Activated naive CD4-positive, alpha-beta T cell treated with Interleukin-2 at 50 U/mL for 16 hours (primary cell): ENCODE measurements around the gene SAMD11.

Experiments
- DNase-seq: peaks from one replicate; pipeline ENCODE4 v3.0.0-alpha.2; 2020

The SAMD11 gene

DNA sequence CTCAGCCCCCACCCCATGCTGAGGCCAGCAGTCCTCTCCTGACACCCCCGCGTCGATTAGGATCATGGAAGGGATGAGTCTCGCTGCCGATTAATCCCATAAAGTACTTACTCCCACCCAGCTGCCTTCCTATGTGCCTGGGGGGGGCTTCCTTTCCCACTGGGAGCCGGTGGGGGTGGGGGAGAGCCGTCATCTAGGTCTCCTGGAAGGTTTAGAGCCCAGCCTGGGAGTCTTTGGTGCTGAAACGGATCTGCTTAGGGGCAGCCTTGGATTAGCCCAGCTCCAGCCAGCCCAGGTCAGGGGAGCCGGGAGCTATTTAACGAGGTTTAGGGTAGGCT, 9.8 kb downstream of the SAMD11 start:
- no peak for DNase-seq

DNA sequence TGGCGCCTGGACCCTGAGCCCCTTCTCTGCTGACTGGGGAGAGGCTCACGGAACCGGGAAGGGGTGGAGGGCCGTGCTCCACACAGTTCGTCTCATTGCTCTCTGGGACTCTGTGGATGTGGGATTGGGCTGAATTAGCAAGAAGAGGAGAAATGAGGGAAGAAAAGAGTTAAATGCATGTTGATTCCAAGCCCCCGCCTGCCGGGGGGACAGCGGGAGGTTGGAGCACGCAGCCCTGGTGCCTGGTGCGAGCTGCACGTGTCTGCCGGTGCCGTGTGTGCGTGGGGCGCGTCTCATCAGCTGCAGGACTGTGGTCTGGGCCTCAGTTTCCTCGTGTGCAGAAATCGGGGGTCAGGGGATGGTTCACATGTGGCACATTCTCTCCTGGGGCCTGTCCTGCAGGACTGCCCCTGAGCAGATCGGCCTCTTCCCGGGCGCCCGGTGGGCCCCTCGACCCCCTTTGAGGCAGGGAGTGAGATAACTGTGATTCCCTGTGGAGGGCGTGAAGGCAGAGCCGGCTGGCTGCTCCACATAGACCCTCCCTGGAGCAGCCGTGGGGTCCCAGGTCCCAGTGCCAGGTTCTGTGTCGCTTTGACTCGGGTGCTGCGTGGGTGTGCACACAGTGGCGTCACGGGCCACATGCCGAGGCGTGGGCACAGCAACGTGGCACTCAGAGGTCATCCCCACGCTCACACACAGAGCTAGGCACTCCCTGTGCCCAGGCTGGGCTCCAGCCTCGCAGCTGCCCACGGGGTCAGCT, 11.4 kb downstream of the SAMD11 start:
- no peak for DNase-seq

DNA sequence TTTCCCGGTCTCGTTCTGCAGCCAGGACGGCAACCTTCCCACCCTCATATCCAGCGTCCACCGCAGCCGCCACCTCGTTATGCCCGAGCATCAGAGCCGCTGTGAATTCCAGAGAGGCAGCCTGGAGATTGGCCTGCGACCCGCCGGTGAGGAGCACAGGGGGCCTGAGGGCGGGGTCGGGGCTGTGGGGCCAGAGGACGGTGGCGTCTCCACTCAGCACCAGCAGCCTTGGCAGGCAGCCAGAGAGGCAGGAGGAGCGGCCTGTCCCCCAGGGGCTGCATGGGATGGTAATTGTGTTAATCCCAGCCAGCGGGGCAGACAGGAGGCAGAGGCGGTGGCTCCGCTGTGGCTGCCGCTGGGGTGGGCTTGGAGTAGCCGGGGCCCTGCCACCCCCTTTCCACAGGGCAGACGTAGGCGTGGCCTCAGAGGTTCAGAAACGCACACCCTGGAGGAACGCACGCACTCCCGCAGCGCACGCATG, 12.1 kb downstream of the SAMD11 start:
- no peak for DNase-seq

DNA sequence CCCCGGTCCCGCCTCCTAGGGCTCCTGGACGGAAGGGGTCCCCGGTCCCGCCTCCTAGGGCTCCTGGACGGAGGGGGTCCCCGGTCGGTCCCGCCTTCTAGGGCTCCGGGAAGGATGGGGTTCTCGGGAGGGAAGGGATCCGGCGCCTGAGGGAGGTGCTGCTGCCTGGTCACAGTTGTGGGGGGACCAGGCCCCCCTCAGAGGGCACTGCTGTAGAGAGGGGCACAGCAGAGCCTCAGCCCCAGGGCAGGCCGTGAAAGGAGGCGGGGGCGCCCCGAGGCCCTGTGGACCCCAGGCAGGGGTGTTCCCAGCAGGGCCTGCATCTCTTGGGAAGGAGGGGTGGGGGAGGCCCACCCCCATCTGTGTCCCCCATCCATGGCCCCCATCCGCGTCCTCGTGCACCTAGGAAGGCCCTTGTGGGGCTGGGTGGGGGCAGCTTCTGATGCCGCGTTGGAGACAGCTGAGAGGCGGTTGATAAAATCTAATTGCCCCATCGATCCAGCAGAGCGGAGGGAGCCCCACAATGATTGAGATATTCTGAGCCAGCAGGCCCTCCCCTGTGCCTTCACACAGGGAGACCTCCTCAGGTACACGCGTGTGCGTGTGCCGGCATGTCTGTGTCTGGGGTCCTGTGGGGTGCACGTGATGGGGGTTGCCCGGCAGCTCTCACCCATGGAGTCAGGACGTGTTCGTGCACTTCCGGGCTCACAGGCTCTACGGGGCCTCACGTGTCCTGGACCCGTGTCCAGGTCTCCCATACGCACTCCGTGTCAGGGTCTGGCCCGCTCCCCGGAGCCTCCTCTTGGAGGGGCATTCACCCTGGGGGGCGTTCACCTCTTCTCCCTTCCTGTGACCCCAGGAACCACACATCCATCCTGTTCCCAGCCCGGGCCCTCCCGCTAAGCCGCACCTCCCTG, 12.9 kb downstream of the SAMD11 start:
- no peak for DNase-seq

DNA sequence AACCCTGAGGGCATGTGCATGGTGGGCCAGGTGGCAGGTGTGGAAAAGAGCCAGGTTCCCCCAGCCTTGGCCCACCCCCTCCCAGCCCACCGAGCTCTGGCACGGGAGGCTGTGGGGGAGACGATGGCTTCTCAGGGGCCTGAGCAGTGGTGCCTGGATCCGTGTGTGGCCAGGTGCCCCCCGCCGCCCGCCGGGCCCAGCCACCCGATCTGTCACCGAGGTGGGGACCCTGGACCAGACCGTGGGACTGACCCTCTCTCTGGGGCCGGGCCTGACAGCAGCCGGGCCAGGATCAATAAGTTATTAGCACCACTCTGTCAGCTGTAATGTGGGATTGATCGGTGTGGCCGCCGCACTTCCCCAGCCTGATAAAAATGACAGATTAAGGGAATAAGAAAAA, 13.8 kb downstream of the SAMD11 start:
- no peak for DNase-seq

DNA sequence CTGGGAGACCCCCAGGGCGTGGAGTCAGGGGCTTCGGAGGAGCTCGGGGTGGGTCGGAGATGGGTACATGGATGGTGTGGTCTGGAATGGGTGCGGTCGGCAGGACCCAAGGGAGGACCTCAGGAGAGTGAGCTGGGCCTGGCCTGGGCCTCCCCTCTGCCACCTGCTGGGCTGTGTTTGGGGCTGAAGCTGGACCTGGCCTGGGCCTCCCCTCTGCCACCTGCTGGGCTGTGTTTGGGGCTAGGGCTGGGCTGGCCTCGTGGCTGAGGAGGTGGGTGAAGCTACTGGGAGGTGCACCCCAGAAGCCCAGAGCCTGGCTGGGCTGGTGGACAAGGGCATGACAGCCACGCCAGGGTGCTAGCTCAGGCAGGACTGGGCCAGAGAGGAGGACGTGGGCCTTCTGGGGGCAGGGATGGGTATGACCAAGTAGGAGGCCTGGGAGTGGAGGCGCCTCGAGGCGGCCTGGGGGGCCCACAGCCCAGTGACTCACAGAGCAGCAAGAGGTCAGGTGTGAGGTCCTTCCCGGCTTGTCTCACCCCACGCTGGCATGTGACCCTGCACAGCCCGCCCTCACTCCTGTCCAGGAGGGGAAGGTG, 14.5 kb downstream of the SAMD11 start:
- DNase-seq = no peak

DNA sequence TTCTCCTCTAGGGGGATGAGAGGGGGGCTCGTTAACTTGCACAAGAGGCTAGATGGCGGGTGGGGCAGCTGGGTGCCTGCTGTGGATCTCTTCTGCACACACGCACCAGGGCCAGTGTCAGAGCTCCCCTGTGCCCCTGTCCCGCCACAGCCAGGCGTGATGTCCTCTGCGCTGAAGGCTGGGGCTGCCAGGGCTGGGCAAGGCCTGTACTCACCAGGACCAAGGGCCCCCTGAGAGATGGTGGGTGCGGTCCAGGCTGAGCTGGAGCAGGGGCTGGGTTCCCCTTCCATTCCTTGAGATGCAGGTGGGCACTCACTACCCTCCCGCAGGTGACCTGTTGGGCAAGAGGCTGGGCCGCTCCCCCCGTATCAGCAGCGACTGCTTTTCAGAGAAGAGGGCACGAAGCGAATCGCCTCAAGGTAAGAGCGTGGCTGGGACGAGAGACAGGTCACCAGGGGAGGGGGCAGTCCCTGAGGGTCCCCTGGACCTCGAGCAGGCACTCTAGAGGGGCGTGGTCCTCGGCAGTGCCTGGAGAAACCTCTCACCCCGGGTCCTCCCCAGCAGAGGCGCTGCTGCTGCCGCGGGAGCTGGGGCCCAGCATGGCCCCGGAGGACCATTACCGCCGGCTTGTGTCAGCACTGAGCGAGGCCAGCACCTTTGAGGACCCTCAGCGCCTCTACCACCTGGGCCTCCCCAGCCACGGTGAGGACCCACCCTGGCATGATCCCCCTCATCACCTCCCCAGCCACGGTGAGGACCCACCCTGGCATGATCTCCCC, 15.2 kb downstream of the SAMD11 start:
- DNase-seq = no peak

DNA sequence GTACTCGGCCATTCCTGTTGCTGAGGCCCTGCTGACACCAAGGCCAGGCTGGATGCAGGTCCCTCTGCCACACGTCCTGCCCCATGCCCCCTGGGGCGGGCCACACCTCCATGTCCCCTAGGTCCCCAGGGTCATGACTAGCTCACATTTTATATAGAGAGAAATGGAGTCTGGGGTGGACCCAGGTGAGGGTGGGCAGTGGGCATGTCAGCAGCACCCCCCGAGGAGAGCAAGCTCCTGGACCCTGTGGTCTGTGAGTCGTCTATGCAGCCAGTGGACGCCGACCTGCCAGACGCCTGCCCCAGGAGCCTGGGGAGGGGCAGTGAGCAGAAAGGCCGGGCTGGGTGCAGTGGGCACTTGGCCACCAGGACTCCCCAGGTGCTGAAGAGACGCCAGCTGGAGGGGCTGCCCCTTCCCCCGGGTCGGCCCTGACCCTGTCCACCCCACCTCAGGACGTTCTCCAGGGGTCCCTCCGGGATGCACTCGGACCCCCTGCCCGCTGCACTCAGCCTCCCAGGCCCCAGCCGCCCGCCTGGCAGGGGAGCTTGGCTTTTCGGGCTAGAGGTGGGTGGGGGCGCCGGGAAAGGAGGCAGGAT, 15.9 kb downstream of the SAMD11 start:
- DNase-seq = no peak

DNA sequence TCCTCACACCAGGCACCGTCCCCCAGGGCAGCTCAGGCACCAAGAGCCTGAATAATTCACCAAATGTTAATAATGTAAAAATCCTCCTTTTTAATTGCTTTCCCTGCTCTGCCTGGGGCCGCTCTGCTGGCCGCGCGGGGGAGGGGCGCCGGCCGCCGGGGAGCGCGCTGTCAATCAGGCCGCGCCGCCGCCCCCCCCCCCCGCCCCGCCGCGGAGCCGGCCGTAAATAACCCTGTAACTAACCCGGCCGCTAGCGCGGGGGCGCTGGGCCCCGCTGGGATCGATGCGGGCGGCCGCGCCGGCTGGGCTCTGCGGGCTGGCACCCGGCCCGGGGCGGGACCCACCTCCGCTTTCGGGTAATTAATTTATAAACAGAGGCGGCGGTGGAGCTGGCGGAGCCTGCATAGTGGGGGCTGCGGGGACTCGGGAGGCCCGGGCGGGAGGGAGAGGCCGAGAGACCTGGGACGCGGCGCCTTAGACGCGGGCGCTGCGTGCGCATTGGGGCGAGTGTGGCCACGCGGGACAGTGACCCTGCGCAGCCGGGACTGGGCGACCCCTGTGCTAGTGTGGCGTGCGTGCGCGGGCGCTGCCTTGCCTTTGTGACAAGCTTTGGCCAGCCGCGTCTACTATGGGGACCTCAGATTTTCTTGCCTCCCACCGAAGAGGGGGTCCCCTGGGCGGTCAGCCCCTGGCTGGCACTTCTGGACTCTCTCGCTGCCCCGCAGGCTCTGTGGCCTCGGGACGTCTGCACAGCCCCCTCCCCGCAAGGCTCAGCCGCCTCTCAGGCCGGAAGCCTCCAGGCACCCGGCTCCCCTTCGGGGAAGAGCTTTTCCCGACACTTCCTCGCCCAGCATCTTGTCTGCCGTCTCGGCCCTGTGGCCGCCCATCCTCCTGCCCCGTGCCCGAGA, 16.6 kb downstream of the SAMD11 start:
- DNase-seq = peak; percentile 28

DNA sequence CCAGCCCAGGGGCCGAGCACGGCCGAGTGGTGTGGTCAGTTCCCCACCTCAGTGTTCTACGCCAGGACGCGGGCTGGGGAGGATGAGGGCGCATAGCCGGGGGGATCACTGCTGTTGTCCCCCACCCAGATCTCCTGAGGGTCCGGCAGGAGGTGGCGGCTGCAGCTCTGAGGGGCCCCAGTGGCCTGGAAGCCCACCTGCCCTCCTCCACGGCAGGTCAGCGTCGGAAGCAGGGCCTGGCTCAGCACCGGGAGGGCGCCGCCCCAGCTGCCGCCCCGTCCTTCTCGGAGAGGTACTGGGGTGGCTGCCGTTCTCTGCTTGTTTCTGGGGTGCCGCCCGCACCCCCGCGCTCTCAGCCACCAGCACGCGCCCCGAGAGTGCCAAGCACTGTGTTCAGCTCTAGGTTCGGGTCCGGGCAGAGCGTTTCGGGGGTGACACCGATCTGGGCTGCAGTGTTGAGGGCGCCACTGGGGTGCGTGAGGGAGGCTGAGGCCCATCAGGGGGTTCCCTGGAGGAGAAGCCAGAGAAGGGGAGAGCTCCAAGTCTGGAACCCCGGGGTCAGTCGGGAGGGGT, 17.4 kb downstream of the SAMD11 start:
- DNase-seq = no peak

DNA sequence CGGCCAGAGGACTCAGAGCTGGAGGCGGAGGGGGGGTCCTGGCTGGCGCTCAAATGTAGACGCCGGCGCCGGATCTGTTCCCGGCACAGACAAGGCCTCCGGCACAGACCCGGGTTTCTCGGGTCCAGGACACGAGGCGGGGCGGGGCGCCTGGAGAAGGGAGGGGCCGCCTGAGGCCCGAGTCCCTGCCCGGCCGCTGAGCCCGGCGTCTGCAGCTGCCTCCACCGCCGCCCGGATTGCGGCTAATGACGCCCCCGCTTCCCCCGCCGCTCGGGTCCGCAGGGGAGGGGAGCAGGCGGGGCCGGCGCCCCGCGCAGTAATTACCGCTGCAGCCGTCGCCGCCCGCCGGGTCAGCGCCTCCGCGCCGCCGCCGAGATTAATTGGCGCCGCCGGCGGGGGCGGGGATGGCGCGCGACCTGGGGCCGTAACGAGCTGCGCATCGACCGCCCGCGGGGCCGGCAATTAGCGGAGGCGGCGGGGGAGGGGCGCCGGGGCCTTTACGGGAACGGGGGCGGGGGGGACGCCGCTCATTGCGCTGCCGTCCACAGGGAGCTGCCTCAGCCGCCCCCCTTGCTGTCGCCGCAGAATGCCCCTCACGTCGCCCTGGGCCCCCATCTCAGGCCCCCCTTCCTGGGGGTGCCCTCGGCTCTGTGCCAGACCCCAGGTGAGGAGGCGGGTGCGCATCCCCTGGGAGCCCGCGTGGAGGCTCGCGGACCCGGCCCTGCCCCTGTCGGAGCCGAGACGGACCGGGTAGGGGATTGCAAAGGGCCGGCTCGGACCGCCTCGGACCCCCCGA, 18.1 kb downstream of the SAMD11 start:
- peak; percentile 36 for DNase-seq

DNA sequence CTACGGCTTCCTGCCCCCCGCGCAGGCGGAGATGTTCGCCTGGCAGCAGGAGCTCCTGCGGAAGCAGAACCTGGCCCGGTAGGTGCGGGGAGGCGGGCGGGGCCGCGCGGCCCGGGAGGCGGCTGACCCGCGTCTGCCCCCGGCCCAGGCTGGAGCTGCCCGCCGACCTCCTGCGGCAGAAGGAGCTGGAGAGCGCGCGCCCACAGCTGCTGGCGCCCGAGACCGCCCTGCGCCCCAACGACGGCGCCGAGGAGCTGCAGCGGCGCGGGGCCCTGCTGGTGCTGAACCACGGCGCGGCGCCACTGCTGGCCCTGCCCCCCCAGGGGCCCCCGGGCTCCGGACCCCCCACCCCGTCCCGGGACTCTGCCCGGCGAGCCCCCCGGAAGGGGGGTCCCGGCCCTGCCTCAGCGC, 18.7 kb downstream of the SAMD11 start:
- DNase-seq = no peak

DNA sequence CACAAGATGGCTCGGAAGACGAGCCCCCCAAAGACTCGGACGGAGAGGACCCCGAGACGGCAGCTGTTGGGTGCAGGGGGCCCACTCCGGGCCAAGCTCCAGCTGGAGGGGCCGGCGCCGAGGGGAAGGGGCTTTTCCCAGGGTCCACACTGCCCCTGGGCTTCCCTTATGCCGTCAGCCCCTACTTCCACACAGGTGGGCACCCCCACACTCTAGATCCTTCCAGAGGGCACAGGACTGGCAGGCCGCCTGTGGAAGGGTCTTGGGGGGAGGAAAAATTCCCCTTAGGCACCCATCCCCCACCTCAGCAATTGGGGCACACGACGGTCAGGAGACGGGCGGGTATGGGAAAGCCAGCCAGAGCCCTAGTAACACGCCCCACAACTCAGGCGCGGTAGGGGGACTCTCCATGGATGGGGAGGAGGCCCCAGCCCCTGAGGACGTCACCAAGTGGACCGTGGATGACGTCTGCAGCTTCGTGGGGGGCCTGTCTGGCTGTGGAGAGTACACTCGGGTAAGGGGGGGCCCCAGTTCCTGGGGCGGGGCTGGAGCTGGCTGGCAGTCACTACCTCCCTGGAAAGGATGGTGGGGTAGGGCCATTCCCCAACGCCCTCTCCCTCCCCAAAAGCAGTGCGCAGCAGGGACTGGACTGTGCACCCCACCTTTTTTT, 19.3 kb downstream of the SAMD11 start:
- DNase-seq = no peak

DNA sequence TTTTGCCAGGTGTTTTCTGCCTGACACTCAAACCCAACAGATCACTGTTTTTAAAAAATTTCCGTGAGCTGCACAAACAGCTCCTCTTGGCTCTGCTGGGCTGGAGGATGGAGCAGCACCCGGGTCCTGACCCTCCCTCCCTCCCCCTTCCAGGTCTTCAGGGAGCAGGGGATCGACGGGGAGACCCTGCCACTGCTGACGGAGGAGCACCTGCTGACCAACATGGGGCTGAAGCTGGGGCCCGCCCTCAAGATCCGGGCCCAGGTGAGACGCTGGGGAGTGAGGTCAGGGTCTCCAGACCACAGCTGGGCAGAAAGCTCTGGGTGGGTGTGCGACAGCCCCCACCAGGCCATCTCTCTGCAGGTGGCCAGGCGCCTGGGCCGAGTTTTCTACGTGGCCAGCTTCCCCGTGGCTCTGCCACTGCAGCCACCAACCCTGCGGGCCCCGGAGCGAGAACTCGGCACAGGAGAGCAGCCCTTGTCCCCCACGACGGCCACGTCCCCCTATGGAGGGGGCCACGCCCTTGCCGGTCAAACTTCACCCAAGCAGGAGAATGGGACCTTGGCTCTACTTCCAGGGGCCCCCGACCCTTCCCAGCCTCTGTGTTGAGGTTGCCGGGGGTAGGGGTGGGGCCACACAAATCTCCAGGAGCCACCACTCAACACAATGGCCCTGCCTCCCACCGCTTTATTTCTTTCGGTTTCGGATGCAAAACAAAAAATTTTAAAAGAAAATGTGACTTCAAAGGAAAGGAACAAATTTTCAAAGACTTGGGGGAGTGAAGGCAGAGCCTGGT, 20.0 kb downstream of the SAMD11 start:
- no peak for DNase-seq

DNA sequence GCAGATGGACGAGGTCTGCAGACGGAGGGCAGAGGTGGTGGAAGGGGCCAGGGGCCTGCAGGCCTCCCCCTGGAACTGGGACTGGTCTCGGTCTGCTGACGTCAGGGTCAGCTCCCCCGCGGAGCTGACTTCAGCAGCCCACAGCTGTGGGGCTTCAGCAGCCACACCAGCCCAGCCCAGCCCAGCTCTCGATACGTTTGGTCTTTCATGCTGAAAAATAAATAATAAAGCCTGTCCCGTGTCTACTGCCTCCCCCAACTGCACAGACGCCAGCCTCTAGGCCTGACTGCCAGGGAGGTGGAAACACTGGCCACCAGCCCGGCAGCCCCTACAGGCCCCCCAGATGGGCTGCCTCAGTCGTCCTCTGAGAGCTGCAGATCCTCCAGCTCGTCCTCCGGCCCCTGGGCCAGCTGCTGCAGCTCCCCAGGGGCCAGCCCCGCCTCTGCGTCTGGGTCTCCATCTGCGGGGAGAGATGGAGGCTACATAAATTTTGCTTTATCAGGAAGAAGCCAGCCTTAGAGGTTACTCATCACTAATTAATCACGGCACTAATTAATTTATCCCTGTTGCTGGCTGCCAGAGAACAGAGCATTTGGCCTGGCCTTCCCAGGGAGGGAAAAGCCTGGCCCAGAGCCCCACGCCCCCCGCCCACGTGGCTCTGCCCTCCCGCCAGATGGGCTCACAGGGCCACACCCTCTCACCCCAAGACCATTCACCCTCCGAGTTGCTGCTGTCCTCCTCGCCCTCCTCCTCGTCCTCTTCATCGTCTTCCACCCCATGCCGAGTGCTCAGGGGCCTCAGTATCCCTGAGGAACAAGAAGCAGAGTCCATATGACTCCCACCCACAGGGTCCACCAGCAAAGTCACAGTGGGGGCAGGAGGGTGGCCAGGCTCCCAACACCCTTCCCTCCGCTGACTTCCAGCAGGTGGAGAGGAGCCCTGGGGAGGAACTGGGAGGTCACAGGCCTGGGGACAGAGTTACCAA, 20.9 kb downstream of the SAMD11 start:
- no peak for DNase-seq

DNA sequence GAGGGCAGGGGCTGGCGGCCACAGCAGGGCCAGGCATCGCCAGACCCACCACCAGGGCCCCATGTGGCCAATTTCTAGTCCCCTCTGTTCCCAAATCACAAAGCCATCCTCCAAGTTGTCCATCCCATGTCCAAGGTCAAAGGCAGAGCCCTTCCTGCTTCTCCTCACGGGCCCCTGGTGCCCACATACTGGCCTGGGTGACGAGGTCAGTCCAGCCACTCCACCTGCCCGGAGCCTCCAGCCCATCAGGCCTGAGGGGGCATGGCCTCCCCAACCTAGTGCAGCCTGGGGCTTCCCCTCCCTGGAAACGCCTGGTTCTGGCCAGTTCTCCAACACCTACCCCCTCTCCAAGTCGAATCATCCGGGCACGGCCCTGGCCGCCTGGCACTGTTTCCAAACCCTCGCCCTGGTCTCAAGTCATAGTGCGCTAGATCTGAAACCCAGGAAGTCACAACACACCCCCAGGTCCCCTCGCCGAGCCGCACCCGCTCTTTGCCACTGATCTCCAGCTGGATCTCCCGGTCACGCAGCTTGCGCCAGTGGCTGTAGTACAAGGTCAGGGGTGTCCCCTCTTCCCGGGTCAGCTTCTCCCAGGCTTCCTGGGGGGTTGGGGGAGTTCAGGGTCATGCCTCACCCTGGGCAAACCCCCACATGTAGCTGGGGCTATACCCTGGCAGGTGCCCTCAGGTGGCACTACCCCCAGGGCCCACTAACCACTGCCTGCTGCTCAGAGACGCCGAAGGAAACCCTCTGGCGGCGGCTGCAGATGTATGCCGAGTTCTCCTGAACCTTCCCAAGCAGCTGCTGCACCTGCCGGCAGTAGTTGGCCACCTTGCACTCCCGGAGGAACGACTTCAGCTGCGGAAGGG, 22.2 kb downstream of the SAMD11 start:
- no peak for DNase-seq
